NCI-H1417 (cell line): ENCODE measurements around the gene NSD2.

Source experiments
- DNase-seq, 3 experiments: peaks; one replicate each; lab custom pipeline; 2025; lab: John Stamatoyannopoulos, UW

Gene NSD2

DNA sequence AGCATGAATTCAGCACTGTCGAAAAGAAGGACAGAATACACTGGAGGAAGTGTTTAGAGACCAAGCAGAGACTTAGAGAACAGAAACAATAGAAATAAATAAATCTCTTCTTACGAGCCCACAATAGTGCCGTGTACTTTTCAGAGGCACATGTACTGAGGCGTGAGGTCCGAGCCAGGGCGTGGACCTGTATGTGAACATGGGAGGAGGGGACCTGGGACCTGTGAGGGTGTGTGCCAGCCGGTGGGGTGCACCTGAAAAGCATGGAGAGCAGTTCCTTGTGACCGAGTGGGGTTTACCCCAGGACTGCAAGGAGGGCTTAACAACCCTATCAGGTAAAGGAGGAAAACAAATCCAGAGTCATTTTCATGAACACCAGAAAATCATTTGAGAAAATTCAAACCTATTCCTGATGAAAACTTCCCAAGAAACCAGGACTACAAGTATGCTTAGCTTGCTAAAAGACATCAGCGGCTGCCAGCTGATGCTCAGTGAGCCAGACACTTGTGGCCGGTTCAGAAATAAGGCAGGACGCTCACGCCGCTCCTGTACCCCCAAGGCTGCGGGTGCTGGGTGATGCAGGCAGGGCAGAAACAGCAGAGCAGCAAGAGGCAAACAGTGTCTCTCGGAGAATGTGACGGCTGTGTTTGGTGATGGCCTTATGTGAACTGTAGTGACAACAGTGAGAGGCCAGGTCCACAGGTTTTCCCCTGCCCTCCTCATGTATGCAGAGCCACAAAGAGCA is 100.4 kb downstream of the NSD2 start:
- DNase-seq = no peak

DNA sequence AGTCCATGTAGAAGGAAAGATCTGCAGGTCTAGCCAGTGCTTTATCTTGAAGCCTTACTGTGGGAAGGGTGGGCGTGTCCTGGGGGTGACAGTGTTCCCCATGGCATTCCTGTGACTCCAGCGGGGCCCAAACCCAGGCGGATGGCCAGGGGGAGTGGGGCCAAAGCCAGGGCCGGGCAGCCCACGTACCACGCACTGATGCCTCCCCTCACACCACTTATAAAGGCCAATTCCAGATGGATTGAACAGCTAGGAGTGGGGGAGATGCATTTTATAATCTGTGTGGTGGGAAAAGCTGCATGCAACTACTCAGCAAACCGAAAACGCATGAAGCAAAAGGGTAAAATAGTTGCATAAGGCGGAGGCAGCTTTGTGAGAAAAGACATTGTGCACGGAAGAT is 101.2 kb downstream of the NSD2 start:
- DNase-seq = no peak

DNA sequence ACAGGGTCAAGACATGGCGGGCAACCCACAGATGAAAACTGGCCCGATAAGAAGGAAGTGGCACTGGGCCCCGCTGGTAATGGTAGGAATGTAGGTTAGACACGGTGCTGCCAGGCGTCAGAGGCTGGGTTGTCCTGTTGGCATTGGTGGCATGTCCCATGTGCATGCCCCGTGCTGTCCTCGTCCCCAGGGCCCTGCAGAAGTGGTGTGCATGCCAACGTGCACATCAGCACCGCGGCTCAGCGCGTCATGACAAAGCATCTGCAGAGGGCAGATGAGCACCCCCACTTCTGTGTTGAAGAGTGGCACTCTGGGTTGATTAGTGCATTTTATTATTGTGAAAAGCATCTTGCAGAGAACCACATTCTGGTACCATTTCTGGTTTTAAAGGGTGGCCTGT is 102.0 kb downstream of the NSD2 start:
- no peak for DNase-seq

DNA sequence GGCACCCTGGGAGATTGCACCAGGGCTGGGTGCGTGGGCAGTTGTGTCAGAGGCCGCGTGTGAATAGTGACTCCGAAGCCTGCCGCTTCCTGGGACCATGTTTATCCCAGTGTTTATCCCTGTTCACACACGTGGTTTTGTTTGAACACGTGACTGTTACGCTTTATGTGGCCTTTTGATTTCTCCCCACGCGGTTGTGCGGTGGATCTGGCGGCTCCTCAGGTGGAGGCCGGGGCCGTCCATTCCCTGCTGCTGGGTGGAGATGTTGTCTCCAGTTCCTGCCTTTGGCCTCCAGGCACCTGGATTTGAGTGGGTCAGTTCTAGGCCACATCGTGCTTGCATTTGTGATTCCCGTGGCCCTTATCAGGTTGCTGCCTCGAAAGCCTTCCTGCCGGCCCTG is 102.5 kb downstream of the NSD2 start:
- no peak for DNase-seq

DNA sequence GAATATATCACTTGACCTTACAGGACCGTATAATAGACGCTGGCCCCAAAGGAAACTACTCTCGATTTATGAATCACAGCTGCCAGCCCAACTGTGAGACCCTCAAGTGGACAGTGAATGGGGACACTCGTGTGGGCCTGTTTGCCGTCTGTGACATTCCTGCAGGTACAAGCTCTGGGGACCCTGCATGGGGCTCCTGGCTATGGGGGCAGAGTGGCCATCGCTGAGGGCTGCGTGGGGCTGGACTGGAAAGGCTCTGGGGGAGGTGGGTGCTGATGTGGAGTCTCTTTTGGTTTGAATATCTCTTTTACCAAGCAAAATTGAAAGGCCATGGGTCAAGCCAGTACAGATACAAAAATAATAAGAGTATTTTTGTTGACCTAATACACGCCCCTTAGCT is 103.6 kb downstream of the NSD2 start:
- no peak for DNase-seq

DNA sequence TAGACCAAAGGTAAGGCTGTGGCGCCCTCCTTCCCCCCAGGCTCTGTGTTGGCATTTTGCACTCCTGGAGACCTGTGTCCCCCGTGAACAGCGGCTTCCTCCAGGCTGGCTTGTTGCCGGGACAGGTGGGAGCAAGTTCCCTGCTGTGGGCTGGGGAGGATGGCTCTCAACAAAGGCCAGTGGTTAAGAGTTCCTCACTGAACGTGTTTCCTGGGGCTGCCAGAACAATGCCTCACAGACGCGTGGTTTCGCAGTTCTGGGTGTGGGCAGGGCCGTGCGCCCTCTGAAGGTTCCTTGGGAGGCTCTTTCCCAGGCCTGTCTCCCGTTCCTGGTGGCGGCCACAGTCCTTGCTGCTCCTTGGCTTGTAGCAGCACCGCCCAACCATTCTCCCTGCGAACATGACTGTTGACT is 104.2 kb downstream of the NSD2 start:
- no peak for DNase-seq

DNA sequence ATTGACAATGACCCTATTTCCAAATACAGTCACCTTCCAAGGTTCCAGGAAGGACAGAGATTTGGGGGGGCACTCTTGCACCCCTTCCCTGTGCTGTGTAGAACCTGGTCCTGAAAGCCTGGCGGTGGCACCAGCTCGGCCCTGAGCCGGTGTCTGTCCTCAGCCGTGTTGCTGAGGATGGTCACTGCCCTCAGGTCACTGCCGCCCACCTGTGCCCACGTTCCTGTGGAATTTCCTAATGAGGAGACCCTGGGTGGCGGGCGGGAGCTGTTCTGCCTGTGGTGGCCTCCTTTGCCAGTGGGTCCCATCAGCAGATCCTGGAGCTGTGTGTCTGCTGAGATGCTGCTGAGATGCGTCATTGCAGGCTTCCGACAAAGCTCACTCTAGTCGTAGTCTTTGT is 104.7 kb downstream of the NSD2 start:
- no peak for DNase-seq

DNA sequence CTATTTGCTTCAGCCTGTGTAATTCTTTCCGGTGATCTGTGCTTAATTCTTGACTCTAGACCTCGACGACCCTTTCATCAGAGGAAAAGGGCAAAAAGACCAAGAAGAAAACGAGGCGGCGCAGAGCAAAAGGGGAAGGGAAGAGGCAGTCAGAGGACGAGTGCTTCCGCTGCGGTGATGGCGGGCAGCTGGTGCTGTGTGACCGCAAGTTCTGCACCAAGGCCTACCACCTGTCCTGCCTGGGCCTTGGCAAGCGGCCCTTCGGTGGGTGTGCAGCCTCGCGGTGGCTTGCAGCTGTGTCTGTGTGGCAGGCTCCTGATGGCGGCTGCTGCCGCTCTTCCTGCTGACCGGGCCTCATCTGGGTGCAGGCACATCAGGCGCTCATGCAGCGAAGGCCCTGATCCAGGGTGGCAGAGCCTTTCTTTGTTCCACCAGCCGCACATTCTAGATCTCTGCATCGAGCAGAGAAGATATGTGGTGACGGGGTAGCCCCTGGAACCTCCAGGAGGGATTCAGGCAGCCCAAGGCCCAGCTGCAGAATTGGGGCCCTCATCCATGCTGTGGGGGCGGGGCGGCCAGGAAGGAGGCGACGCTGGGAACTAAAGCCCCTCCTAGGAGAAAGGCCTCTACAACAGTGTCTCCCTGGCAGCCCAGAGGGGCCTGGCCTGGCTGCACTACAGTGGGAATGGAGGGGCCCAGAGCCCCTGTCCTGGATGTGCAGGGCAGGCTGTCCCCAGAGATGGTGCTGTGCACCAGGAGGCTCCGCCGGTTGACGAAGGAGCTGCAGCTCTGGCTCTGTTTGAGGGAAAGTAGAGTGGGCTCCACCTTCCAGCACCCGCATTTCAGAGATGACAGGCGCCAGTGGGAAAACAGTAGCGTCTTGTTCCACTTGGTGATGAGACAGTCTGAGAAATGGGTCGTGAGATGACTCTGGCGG is 105.5 kb downstream of the NSD2 start:
- no peak for DNase-seq

DNA sequence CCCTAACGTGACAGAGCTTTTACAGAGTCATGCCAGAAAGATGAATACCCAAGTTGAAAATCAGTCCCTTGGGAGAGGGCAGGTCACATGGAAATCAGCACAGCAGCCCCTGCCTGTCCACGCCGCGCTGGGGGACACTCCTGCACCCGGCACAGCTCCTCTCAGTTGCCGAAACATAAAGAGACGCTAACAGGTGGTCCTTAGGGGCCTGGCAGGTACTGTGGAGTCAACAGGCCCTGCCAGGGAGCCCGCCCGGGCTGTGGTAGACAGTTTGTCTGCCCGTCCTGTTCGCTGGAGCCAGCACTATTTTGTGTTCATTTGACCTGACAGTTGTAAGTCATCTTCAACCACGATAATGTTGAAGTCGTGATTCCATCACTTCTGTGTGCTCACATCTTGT is 107.0 kb downstream of the NSD2 start:
- no peak for DNase-seq

DNA sequence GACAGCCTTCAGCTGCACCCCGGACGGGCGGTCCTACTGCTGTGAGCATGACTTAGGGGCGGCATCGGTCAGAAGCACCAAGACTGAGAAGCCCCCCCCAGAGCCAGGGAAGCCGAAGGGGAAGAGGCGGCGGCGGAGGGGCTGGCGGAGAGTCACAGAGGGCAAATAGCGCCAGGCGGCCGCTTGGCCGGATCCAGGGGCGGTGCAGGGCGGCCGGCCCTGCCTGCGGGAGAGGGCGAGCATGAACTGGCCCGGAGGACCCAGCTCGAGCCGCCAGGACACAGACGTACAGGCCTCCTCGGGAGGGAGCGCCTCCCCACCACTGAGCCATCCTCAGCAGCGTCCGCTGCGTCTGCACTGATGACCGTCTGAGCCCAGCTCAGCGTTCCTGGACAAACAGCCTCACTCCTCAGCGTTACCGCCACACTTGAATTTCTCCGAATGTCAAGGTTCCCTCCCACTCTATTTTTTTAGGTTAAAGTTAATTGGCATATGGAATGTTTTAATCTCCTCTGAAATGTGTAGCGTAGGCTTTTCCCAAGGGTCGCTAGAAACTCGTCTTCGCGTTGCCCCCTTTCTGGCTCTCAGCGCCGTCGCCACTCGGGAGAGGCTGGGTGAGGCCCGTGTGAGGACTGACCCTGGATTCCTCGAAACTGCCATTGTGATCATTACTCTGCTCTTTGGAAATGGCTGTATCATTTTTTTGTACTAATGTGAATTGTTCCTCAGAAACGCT is 107.7 kb downstream of the NSD2 start:
- no peak for DNase-seq

DNA sequence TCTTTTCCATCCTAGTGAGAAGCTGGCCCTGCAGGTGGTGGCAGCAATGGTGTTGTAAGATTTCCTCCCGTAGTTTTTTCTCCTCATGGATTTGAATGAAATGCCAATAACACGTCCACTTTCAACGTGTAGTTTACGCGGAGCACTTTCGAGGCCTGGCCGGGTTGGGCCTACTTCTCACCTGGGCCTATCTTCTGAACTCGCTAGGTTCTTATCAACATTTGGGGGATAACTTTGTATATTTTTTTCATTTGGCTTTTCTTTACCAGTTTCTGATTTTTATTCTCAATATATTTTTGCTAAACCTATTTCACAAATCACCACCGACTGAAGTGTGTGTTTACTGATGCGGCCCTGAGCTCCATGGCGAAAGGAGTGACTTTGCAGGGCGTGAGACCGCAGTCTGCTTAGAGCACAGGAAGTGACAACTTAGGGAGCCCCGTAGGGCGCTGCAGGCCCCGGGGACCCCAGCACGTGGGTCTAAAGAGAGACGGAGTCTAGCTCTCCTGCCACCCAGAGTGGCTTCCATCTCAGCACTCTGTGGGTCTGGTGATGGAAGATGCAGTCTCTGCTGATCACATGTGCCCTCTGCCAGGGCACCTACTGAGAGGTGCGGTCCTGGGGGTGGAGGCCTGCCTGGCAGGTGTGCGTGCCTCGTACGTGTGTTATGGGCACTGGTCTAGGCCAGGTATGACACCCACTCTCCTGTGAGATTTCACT is 108.4 kb downstream of the NSD2 start:
- DNase-seq = no peak

DNA sequence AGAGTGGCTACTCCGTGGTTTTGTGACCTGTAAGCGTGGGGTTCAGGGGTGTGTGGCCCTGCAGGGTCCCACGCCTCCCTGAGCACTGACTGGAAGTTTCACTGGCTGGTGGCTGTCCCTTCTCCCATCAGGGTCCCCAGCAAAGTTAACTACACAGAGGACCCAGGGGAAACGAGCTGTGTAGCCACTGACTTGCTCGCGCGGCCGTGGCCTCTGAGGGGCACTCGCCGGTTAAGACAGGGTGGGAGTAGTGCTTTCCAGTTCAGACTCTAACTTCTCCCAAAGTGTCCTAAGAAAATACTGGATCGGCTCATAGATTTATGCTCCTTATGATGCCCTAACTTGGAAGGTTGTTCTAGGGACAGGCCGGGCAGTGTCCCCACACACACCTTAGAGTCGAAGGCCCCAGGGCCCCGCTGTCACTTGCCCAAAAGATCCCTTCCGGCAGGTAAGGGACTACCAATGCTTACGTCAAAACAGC is 109.4 kb downstream of the NSD2 start:
- DNase-seq = no peak

DNA sequence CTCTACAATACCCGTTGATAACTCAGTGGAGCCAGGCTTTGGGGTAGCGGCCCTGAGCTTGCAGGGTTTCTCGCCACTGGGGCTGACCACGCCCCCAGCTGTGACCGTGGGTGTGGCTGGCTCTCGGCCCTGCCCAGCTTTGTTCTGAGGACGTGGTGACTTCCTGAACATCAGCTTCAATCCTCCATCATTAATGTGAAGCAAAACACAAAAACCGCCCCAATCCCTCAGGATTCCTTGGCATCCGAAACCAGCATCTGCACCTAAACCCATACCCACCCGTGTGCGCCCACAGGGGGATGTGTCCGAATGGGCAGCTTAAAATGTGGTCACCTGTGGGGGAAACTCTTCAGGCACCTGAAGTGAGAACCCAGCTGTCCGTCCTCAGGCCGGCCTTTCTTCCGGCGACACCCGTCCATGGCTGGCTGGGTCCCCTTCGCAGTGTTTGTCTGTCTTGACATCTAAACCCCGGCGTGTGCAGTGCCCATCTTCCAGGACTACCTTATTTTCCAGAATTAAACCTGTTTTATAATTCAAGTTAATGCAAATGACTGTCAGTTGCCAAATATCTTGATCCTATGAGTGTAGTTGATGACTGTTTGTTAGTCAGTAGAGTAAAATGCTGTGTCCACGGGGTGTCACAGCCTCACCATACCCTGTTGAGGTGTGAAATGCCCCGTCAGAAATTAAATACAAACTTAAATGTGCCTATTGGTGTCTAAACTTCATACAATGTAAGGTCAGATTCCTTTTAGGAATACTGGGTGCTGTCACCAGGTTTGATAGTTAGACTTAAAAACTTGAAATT is 110.3 kb downstream of the NSD2 start:
- DNase-seq = peak in 1 of 3 experiments; percentile 17

DNA sequence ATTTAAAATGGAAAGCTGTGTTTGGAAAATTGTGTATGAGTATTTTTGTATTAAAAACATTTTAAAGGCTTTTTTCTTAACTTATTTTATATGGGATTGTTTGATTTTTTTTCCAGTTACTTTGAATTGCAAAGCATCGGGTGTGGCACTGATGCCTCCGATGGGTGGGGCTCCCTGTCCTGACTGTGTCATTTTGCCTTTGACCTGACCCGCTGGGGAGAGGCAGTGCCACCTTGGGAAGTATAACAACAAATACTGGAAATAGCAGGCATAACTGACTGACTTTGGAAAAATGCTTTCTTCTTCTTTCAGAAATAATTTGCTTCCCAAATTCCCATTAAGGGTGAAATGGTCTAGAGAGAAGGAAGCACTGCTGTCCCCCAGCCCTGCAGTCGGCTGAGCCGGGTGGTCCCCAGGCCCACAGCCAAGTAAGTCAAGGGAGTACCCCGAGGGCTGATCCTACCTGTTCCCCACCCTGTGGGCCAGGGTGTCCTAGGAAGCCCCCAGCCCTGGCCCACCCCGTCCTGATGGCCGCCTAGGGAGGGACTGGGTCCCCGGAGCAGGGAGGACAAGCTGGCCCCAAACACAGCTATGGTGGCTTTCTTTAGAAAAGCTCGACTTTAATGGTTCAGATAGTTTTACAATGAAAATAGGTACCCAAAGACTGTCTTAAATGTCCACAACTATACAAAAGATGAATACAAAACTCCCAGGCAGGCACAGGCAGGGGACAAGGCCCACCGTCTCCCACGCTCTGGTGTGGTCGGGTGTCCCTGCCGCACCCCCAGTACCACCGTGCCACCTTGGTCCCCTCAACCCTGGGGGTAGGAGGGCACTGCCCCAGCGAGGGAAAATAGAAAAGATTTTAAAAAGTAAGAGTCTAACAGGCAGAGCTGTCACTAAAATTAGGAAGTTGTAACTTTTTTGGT is 111.2 kb downstream of the NSD2 start:
- no peak for DNase-seq

DNA sequence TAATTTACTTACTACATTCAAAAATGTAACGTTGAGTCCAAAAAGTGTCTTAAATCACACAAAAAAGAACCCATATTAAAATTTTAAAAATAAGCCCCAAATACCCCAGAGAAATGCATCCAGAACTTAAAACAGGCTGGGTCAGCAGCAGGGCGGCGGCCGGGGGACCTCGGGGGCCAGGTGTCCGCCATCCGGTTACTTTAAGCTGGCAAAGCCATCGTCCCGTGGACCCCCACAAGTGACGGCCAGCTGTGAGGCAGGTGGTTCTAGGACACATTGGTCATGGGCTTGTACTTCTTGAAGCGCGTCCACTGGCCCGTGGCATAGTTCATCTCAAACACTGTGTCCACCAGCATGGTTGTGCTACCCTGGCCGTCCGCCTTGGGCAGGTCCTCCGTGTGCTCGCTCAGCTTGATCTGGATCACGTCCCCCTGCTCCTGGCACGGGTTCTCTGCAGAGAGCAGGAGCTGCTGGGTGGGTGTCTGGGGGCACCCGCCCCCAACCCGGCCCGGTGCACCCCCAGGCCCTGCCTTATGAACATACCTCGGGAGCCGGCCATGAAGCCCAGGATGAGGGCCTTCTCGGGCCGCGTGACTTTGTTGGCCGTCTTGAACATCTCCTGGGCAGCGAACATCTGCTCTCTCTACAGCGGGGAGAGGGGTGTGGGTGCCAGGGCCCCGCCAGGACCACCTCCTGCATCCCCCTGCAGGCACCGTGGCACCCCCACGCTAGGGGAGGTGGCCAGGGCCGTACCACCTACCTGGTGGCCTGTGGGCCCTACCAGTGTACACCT is 112.1 kb downstream of the NSD2 start:
- no peak for DNase-seq

DNA sequence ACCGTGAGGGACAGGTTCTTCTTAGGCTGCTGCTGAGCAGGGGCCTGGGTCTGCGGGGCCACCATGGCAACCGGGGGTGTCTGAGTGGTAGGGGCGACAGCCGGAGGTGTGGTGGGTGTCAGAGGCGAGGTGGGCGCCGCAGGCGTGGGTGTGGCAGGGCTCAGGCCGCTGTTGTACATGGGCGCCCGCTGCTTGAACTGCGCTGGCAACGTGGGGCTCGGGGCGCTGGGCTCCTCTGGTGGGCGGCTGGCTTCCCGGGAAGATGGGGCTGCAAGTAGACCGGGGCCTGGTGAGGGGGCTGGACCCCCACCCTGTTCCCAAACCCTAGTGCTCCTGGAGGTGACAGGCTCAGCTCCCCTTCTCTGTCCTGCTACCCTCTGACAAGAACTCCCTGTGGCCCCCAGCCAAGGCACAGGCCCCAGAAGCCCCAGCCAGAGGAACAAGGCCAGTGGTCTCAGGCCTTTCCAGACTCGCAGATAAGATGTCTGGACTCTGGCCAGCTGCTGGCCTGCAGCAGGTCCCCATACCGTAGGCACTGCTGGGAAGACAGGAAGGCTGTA is 112.7 kb downstream of the NSD2 start:
- DNase-seq = no peak

DNA sequence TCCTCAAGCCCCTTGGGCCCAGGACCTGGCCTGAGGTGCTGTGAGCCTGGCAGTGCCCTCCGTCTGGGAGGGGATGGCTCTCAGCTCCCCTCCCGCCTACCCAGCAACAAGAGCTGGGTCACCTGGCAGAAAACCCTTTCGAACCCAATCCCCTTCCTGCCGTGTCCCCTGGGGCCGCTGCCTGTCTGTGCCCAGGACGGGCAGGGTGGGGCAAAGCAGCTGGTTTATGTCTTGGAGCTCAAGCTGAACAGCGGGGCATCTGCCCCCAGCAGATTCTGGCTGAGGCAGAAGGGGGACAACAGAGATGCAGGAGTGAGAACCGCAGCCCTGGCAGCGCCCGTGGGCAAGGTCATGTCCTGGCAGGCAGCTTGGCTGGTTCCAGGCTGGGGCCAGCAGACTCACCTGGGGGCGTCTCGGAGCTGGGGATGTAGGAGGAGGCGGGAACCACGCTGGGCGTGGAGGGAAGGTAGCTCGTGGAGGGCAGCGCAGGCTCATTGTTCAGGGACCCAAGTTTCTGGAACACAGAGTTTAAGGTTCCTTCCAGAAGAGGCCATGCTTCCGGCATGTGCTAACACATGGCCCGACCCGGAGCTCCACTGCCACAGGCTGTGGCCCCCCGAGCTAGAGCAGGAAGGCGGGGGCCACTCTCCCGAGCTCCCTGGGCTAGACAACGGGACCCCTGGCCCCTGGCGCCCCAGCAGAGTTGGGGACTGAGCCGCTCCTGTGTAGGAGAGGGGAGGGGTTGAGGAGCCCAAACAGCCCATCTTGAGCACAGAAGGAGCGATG is 113.4 kb downstream of the NSD2 start:
- no peak for DNase-seq

DNA sequence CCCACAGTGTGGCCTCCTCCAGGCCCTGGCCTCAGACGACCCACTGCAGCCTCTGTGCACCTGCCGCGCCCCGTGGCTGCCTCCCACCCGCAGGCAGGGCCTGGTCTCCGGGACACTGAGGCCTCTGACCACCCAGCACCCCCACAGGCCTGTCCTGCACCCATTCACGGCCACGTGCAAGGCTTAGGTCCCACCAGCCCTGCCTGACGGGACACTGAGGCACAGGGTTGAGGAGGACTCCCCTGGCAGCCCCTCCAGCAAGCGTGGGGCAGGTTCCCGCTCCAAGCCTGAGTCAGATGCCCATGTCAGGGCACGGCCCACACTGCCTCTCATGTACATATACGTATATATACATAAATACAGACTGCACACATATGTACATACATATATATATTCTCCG is 114.1 kb downstream of the NSD2 start:
- DNase-seq = no peak
